MM.1S (cell line): ENCODE measurements around the gene FRMPD2.

Experiments
- DNase-seq: peaks from one replicate; pipeline ENCODE4 v3.0.0-alpha.2; 2015
- H2AFZ ChIP-seq: fragments of 300-600 bp; sonication (generic); 2 replicates; pipeline ENCODE4 v1.6.0; 2016; ENCODE audit warnings: antibody characterized with exemption, low read length
- H3F3A ChIP-seq: fragments of 300-600 bp; sonication (generic); 2 replicates; pipeline ENCODE4 v1.6.1; 2016; ENCODE audit warnings: mild to moderate bottlenecking, antibody characterized with exemption, low read length, moderate library complexity, mixed read lengths; ENCODE audit not compliant: insufficient read depth
- H3K27ac ChIP-seq: fragments of 300-600 bp; sonication (generic); 2 replicates; pipeline ENCODE4 v1.5.1; 2016; ENCODE audit warnings: mild to moderate bottlenecking, low read length
- H3K27me3 ChIP-seq: fragments of 300-600 bp; sonication (generic); replicated peaks from 2 replicates; pipeline ENCODE4 v1.6.0; 2016; ENCODE audit warnings: low read length; ENCODE audit not compliant: insufficient read depth
- H3K36me3 ChIP-seq: fragments of 300-600 bp; sonication (generic); replicated peaks from 2 replicates; pipeline ENCODE4 v1.6.1; 2016; ENCODE audit warnings: mild to moderate bottlenecking, low read length, mixed read lengths; ENCODE audit not compliant: insufficient read depth
- H3K4me1 ChIP-seq: fragments of 300-600 bp; sonication (generic); 2 replicates; pipeline ENCODE4 v1.6.1; 2016; ENCODE audit warnings: low read length, mixed read lengths
- H3K4me2 ChIP-seq: fragments of 300-600 bp; sonication (generic); 2 replicates; pipeline ENCODE4 v1.6.0; 2016; ENCODE audit warnings: low read depth, low read length
- H3K4me3 ChIP-seq: fragments of 300-600 bp; sonication (generic); 2 replicates; pipeline ENCODE4 v1.5.1; 2016; ENCODE audit warnings: low read length, mixed read lengths
- H3K79me2 ChIP-seq: fragments of 300-600 bp; sonication (generic); 2 replicates; pipeline ENCODE4 v1.6.1; 2016; ENCODE audit warnings: mixed run types, low read length, mixed read lengths
- H3K9ac ChIP-seq: fragments of 300-600 bp; sonication (generic); 2 replicates; pipeline ENCODE4 v1.6.1; 2016; ENCODE audit warnings: low read length, mixed read lengths
- H3K9me2 ChIP-seq: fragments of 300-600 bp; sonication (generic); replicated peaks from 2 replicates; pipeline ENCODE4 v1.6.1; 2016; ENCODE audit warnings: mild to moderate bottlenecking, low read length, mixed read lengths; ENCODE audit not compliant: insufficient read depth
- H3K9me3 ChIP-seq: fragments of 300-600 bp; sonication (generic); replicated peaks from 2 replicates; pipeline ENCODE4 v1.6.1; 2016; ENCODE audit warnings: mild to moderate bottlenecking, low read length, mixed read lengths; ENCODE audit not compliant: insufficient read depth
- H4K20me1 ChIP-seq: fragments of 300-600 bp; sonication (generic); 2 replicates; pipeline ENCODE4 v1.6.1; 2016; ENCODE audit warnings: mild to moderate bottlenecking, low read length, moderate library complexity, mixed read lengths; ENCODE audit not compliant: insufficient read depth
- EZH2 ChIP-seq: fragments of 300-600 bp; sonication (generic); optimal IDR thresholded peaks from 2 replicates; pipeline ENCODE3; 2017; ENCODE audit warnings: low read depth, mild to moderate bottlenecking, antibody characterized with exemption, low read length, mixed read lengths
- EZH2phosphoT487 ChIP-seq: fragments of 300-600 bp; sonication (generic); IDR thresholded peaks from 2 replicates; pipeline ENCODE4 v1.6.1; 2018; ENCODE audit warnings: antibody characterized with exemption, low read length
- TF ChIP-seq, protein P1 (sequence below): fragments of 300-600 bp; sonication (generic); IDR thresholded peaks from 2 replicates; pipeline ENCODE4 v1.5.1; 2016; ENCODE audit warnings: antibody characterized with exemption, low read length, mixed read lengths

Gene FRMPD2

DNA sequence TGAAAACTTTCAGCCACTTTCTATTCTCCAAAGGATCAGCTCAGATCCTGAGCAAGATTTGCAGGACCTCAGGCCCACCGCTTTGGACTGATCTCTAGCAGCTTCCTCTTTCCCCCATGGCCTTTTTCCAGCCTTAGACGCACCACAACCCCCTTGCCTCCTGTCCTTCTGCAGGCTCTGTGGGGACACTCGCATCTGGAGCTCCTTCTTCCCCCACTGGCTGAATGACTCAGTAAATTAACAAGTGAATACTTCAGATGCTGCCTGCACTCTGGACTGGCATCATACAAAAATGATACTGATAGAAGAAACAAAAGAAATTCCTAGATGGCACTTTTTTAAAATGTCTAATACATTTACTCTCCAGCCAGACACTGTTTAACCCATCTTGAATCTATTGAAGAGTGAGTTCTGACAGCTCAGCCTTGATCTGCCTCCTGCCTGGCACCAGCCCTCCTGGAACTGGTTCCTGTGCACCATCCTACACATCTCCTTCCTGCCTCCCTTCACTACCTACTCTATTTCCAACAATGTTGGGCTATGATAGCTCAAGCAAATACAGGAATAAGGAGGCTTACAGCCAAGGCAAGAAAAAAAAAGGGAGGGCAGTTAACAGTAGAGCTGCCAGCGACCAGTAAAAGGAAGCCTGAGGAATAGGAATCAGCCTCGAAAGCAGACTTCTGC is 3.3 kb downstream of the FRMPD2 start:
- no peaks in the 10 kb centered on the region for H3K4me1 ChIP-seq
- no peaks in the 10 kb centered on the region for H3K79me2 ChIP-seq
- no peaks in the 10 kb centered on the region for H3K9me3 ChIP-seq
- no peak for DNase-seq
- no peak overlapping the region for H3K27ac ChIP-seq
- no peaks in the 10 kb centered on the region for H3K9me2 ChIP-seq
- TF ChIP-seq EZH2phosphoT487: no peak
- TF ChIP-seq, protein P1, sequence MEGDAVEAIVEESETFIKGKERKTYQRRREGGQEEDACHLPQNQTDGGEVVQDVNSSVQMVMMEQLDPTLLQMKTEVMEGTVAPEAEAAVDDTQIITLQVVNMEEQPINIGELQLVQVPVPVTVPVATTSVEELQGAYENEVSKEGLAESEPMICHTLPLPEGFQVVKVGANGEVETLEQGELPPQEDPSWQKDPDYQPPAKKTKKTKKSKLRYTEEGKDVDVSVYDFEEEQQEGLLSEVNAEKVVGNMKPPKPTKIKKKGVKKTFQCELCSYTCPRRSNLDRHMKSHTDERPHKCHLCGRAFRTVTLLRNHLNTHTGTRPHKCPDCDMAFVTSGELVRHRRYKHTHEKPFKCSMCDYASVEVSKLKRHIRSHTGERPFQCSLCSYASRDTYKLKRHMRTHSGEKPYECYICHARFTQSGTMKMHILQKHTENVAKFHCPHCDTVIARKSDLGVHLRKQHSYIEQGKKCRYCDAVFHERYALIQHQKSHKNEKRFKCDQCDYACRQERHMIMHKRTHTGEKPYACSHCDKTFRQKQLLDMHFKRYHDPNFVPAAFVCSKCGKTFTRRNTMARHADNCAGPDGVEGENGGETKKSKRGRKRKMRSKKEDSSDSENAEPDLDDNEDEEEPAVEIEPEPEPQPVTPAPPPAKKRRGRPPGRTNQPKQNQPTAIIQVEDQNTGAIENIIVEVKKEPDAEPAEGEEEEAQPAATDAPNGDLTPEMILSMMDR: no peak
- no peak for TF ChIP-seq EZH2
- no peaks in the 10 kb centered on the region for H3K27me3 ChIP-seq
- H3K36me3 ChIP-seq: no peaks in the 10 kb centered on the region
- no peak overlapping the region for H3K9ac ChIP-seq
- H3F3A ChIP-seq: no peaks in the 10 kb centered on the region
- H3K4me2 ChIP-seq: no peak overlapping the region
- no peak overlapping the region for H2AFZ ChIP-seq
- no peaks in the 10 kb centered on the region for H4K20me1 ChIP-seq
- H3K4me3 ChIP-seq: no peak overlapping the region

DNA sequence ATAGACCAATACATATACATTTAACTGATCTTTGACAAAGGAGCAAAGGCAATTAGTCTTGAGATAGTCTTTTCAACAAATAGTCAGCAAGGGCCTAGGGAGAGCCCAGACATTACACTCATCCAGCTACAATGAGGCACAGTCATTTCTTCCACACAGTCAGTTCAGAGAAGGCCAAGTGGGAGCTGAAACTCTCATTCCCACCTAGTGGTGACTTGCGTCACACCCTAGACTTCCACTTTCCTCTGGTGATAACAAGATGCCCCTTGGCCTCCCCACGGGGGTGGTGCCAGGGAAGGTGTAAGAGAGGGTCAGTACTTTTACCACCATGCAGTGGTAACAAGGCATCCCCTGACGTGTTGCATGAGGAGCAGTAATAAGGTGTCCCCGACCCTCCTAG is 8.0 kb downstream of the FRMPD2 start:
- Histone ChIP-seq H3K9me3 (no peaks in the 10 kb centered on the region), H3K27ac (no peak overlapping the region), H3F3A (no peaks in the 10 kb centered on the region), H3K36me3 (no peaks in the 10 kb centered on the region), H3K27me3 (no peaks in the 10 kb centered on the region), H3K4me3 (no peak overlapping the region), H3K4me1 (no peaks in the 10 kb centered on the region), H3K9ac (no peak overlapping the region), H3K9me2 (no peaks in the 10 kb centered on the region), H2AFZ (no peak overlapping the region), H3K79me2 (no peaks in the 10 kb centered on the region), H3K4me2 (no peak overlapping the region), H4K20me1 (no peaks in the 10 kb centered on the region)
- no peak for DNase-seq
- TF ChIP-seq EZH2phosphoT487 (no peak), EZH2 (no peak)
- TF ChIP-seq, protein P1: no peak

DNA sequence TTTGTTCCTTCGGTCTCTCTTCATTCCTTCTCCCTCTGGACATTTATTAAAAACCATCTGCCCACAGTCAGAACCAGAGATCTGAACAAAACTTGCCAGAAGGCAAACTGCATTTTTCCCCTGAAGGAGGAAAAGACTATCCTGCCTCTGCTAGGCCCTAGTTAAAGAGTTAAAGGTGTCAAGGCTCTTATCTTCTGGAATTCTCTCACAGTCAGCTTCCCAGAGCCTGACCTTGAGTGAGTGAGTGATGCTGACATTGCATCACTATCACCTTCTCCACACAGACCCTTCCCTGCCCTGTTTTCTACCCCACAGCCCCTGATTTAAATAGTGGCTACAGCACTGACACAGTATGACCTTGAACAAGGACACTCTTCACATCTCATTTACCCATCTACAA is 16.4 kb downstream of the FRMPD2 start:
- no peaks in the 10 kb centered on the region for H3K27me3 ChIP-seq
- no peaks in the 10 kb centered on the region for H4K20me1 ChIP-seq
- no peak for TF ChIP-seq EZH2phosphoT487
- TF ChIP-seq, protein P1: no peak
- no peak for TF ChIP-seq EZH2
- no peak overlapping the region for H3K4me3 ChIP-seq
- no peaks in the 10 kb centered on the region for H3K79me2 ChIP-seq
- no peak for DNase-seq
- no peaks in the 10 kb centered on the region for H3K9me2 ChIP-seq
- H3K4me1 ChIP-seq: no peaks in the 10 kb centered on the region
- H3K4me2 ChIP-seq: no peak overlapping the region
- H3F3A ChIP-seq: no peaks in the 10 kb centered on the region
- no peaks in the 10 kb centered on the region for H3K9me3 ChIP-seq
- no peaks in the 10 kb centered on the region for H3K36me3 ChIP-seq
- no peak overlapping the region for H2AFZ ChIP-seq
- no peak overlapping the region for H3K27ac ChIP-seq
- H3K9ac ChIP-seq: no peak overlapping the region
